Stimulated activated CD4-positive, alpha-beta T cell treated with anti-CD3 and anti-CD28 coated beads, Interleukin-4, amount 100 ng/mL, for 48 hours (primary cell): ENCODE measurements around the gene KRTAP12-3.
"Not testable (repeated sequence)": the region's sequence is repeated elsewhere in the genome, so short reads cannot be mapped to it uniquely, and the experiment has no call there.

Source experiments
- DNase-seq, 2 donors: peaks; one replicate each; pipeline ENCODE4 v3.0.0-alpha.2; 2020; ENCODE audit warnings: low read depth in 2 of 2

Gene KRTAP12-3

GRCh38 chr21:44685050-44685449 lies 27.3 kb downstream of the KRTAP12-3 start:
- DNase-seq = not testable (repeated sequence)

- no peak for DNase-seq
Measured at GRCh38 chr21:44686000-44686781, 28.5 kb downstream of the KRTAP12-3 start.

- no peak for DNase-seq
Measured at GRCh38 chr21:44686843-44687561, 29.3 kb downstream of the KRTAP12-3 start.

- DNase-seq = no peak
Measured at GRCh38 chr21:44687671-44688070, 29.9 kb downstream of the KRTAP12-3 start.

- not testable (repeated sequence) for DNase-seq
Measured at GRCh38 chr21:44689740-44690139, 32.0 kb downstream of the KRTAP12-3 start.

GRCh38 chr21:44691686-44692085 lies 34.0 kb downstream of the KRTAP12-3 start:
- no peak for DNase-seq

- DNase-seq = no peak
Measured at GRCh38 chr21:44692798-44693512, 35.2 kb downstream of the KRTAP12-3 start.

GRCh38 chr21:44694776-44695175 lies 37.0 kb downstream of the KRTAP12-3 start:
- no peak for DNase-seq

- no peak for DNase-seq
Measured at GRCh38 chr21:44695184-44695583, 37.5 kb downstream of the KRTAP12-3 start.

- no peak for DNase-seq
Measured at GRCh38 chr21:44695641-44696040, 37.9 kb downstream of the KRTAP12-3 start.

GRCh38 chr21:44696572-44696971 lies 38.8 kb downstream of the KRTAP12-3 start:
- no peak for DNase-seq

GRCh38 chr21:44697172-44697810 lies 39.6 kb downstream of the KRTAP12-3 start, which contains the start of gene KRTAP10-12:
TSS of gene KRTAP10-12 (plus strand) at chr21:44697172. CDS start at chr21:44697202, 30 bp downstream.
- DNase-seq = not testable (repeated sequence)

- DNase-seq = no peak
Measured at GRCh38 chr21:44697811-44698734, 40.3 kb downstream of the KRTAP12-3 start.

GRCh38 chr21:44699502-44700001 lies 41.8 kb downstream of the KRTAP12-3 start:
- no peak for DNase-seq

- DNase-seq = no peak
Measured at GRCh38 chr21:44700101-44701022, 42.6 kb downstream of the KRTAP12-3 start.

GRCh38 chr21:44701023-44701400 lies 43.3 kb downstream of the KRTAP12-3 start:
- DNase-seq = no peak

- DNase-seq = no peak
Measured at GRCh38 chr21:44701541-44701940, 43.8 kb downstream of the KRTAP12-3 start.

GRCh38 chr21:44702111-44702972 lies 44.6 kb downstream of the KRTAP12-3 start:
- no peak for DNase-seq
